Hypothalamus (tissue), 51 donors: ENCODE results near the gene TMUB2.
"Not testable (repeated sequence)": the region's sequence is repeated elsewhere in the genome, so short reads cannot be mapped to it uniquely, and the experiment has no call there.

Experiments
- DNase-seq, 51 donors: peaks; one replicate each; lab custom pipeline; 2025; lab: John Stamatoyannopoulos, UW

TMUB2 gene

GRCh38 chr17:44217738-44218343 lies 31.1 kb downstream of the TMUB2 start:
- DNase-seq: peak in 2 of 51 donors; percentile 54 to 59

- peak in 50 of 51 donors; percentile 36 to 91 (median 81) for DNase-seq
Observed at GRCh38 chr17:44218344-44219107, 31.8 kb downstream of the TMUB2 start.

- DNase-seq: peak in 23 of 51 donors; percentile 39 to 79 (median 53)
Observed at GRCh38 chr17:44219108-44219615, 32.4 kb downstream of the TMUB2 start.

- DNase-seq: peak in 47 of 51 donors; percentile 18 to 88 (median 69)
Observed at GRCh38 chr17:44219616-44220212, 32.9 kb downstream of the TMUB2 start, which contains the start of gene UBTF. UBTF (minus strand) TSS chr17:44219675; CDS start chr17:44218229, 1,446 bp downstream.

- peak in 33 of 51 donors; percentile 18 to 77 (median 57) for DNase-seq
Observed at GRCh38 chr17:44220213-44221083, 33.7 kb downstream of the TMUB2 start.

GRCh38 chr17:44221084-44221861 lies 34.5 kb downstream of the TMUB2 start:
- peak in 50 of 51 donors; percentile 20 to 88 (median 62) for DNase-seq

GRCh38 chr17:44221862-44222111 lies 35.0 kb downstream of the TMUB2 start:
- DNase-seq: peak in 4 of 51 donors; percentile 48 to 88 (median 55)

- peak; percentile 45 to 91 (median 78) for DNase-seq
Observed at GRCh38 chr17:44222112-44222869, 35.5 kb downstream of the TMUB2 start.

GRCh38 chr17:44223541-44224071 lies 36.8 kb downstream of the TMUB2 start:
- peak in 18 of 51 donors; percentile 8 to 48 (median 20) for DNase-seq

GRCh38 chr17:44229090-44229489 lies 42.3 kb downstream of the TMUB2 start:
- no peak for DNase-seq

GRCh38 chr17:44230140-44230539 lies 43.4 kb downstream of the TMUB2 start:
- DNase-seq: no peak

- DNase-seq: no peak
Observed at GRCh38 chr17:44232061-44232460, 45.3 kb downstream of the TMUB2 start.

- no peak for DNase-seq
Observed at GRCh38 chr17:44233582-44233981, 46.8 kb downstream of the TMUB2 start.

GRCh38 chr17:44235583-44235936 lies 48.8 kb downstream of the TMUB2 start:
- DNase-seq: peak in 1 of 51 donors; percentile 4

- DNase-seq: no peak
Observed at GRCh38 chr17:44236444-44236991, 49.7 kb downstream of the TMUB2 start.

- not testable (repeated sequence) for DNase-seq
Observed at GRCh38 chr17:44237886-44238285, 51.1 kb downstream of the TMUB2 start.

GRCh38 chr17:44241106-44241624 lies 54.4 kb downstream of the TMUB2 start:
- peak in 3 of 51 donors; percentile 2 to 7 (median 6) for DNase-seq
